Caco-2 (cell line): ENCODE measurements around the gene GPALPP1. TPM values are rescaled to one million over a fixed set of nuclear protein-coding genes. Genes with fewer than 3 reads are reported as not detected.

Source experiments
- BruUV-seq: library from RNA; stranded (reverse); fragments of 400-500 nt; replicated peaks from 2 replicates; lab custom pipeline; 2021; lab: Mats Ljungman, UMichigan
- CTCF ChIA-PET: fragments of 300-600 bp; sonication (Branson Sonifier 250); formaldehyde crosslinking; loops from one replicate; lab custom pipeline; 2022; ENCODE audit warnings: antibody characterized with exemption; lab: Charles Lee
- POLR2A ChIA-PET: fragments of 300-600 bp; sonication (Branson Sonifier 250); formaldehyde crosslinking; loops from one replicate; lab custom pipeline; 2022; ENCODE audit warnings: antibody characterized with exemption; lab: Charles Lee
- DNase-seq, 2 experiments: peaks; one replicate each; pipeline versions ENCODE4 v3.0.0 to v3.0.0-alpha.2; 2020 to 2022
- H3K27me3 ChIP-seq: replicated peaks from 2 replicates; pipeline ENCODE4 v1.6.0; 2011; ENCODE audit warnings: low read length; ENCODE audit not compliant: control insufficient read depth, insufficient read depth
- H3K36me3 ChIP-seq: 2 replicates; pipeline ENCODE4 v1.5.1; 2011; ENCODE audit warnings: low read length; ENCODE audit not compliant: control insufficient read depth, insufficient read depth
- H3K4me1 ChIP-seq: fragments of 250-450 bp; sonication (Bioruptor Pico); 2 replicates; pipeline ENCODE4 v1.5.1; 2020; ENCODE audit warnings: mild to moderate bottlenecking
- H3K4me3 ChIP-seq: 2 replicates; pipeline ENCODE4 v1.5.1; 2011; ENCODE audit warnings: low read depth, mild to moderate bottlenecking, control low read depth, low read length
- H3K9me3 ChIP-seq: fragments of 250-450 bp; sonication (Bioruptor Pico); 2 replicates; pipeline ENCODE4 v1.5.1; 2020; ENCODE audit warnings: mild to moderate bottlenecking, moderate library complexity
- H3K27ac Mint-ChIP-seq: one replicate; pipeline ENCODE4 v1.8.0; 2022; ENCODE audit warnings: mixed read lengths; ENCODE audit not compliant: unreplicated experiment
- H3K27me3 Mint-ChIP-seq: one replicate; pipeline ENCODE4 v1.8.0; 2022; ENCODE audit warnings: mixed read lengths; ENCODE audit not compliant: insufficient read depth, unreplicated experiment
- H3K36me3 Mint-ChIP-seq: one replicate; pipeline ENCODE4 v1.8.0; 2022; ENCODE audit warnings: mild to moderate bottlenecking, mixed read lengths; ENCODE audit not compliant: insufficient read depth, unreplicated experiment
- H3K4me1 Mint-ChIP-seq: one replicate; pipeline ENCODE4 v1.8.0; 2022; ENCODE audit warnings: low read depth, mixed read lengths; ENCODE audit not compliant: unreplicated experiment
- H3K4me3 Mint-ChIP-seq: one replicate; pipeline ENCODE4 v1.8.0; 2022; ENCODE audit warnings: mild to moderate bottlenecking, moderate library complexity, mixed read lengths; ENCODE audit not compliant: unreplicated experiment
- H3K9me3 Mint-ChIP-seq: one replicate; pipeline ENCODE4 v1.8.0; 2022; ENCODE audit warnings: mixed read lengths; ENCODE audit not compliant: unreplicated experiment
- CTCF ChIP-seq, 2 experiments: fragments of 200-600 bp in 1 of 2; IDR thresholded peaks; 1 replicate in 1 of 2; 2 replicates in 1 of 2; pipeline versions ENCODE4 v1.5.1 to v1.8.0; 2011 to 2022; ENCODE audit warnings: antibody characterized with exemption in 1 of 2, control low read depth in 1 of 2, inconsistent platforms in 1 of 2, low read depth in 1 of 2, low read length in 1 of 2, mild to moderate bottlenecking in 1 of 2, moderate library complexity in 1 of 2; ENCODE audit not compliant: insufficient read depth in 1 of 2, severe bottlenecking in 1 of 2, unreplicated experiment in 1 of 2
- intact Hi-C: fragments of 100-400 bp; cut with micrococcal nuclease; formaldehyde crosslinking; loops from one replicate; pipeline ENCODE4 v1.10.0; 2022; ENCODE audit not compliant: unreplicated experiment
- total RNA-seq: library from RNA; stranded (reverse); gene quantifications from 2 replicates; pipeline ENCODE4 v1.2.3, GENCODE V29; 2022

GPALPP1 gene
- total RNA-seq, 1 experiment from 2014 or later = 36.2 TPM

GRCh38 chr13:45024847-45025246, 35.5 kb downstream of the GPALPP1 start:
- ChIA-PET CTCF (no interaction called here), POLR2A (no interaction called here)
- no peaks in the 10 kb centered on the region for H3K36me3 ChIP-seq
- H3K4me3 Mint-ChIP-seq = no peak overlapping the region
- no peaks in the 10 kb centered on the region for H3K9me3 Mint-ChIP-seq
- H3K4me1 Mint-ChIP-seq = no peaks in the 10 kb centered on the region
- no peaks in the 10 kb centered on the region for H3K27me3 Mint-ChIP-seq
- no peak overlapping the region for H3K27ac Mint-ChIP-seq
- no peak for DNase-seq
- H3K9me3 ChIP-seq = 0 out of 2 replicates have a peak, but pooled peaks cover 4% of the 10 kb centered on the region
- intact Hi-C loops = no loop called here
- peaks cover 29% of the 10 kb centered on the region for H3K36me3 Mint-ChIP-seq
- TF ChIP-seq CTCF (IDR thresholded peaks at IDR 0.05; ENCODE audit: insufficient read depth in 1 of 2, low read depth in 1 of 2, low read length in 1 of 2, severe bottlenecking in 1 of 2, unreplicated experiment in 1 of 2) = no peak
- no peaks in the 10 kb centered on the region for H3K27me3 ChIP-seq
- H3K4me3 ChIP-seq = no peak overlapping the region
- BruUV-seq = no TSS peak
- H3K4me1 ChIP-seq = no peaks in the 10 kb centered on the region

- BruUV-seq = no TSS peak
- no peaks in the 10 kb centered on the region for H3K9me3 Mint-ChIP-seq
- intact Hi-C loops = no loop called here
- H3K27me3 ChIP-seq = no peaks in the 10 kb centered on the region
- no peak for DNase-seq
- peaks cover 16% of the 10 kb centered on the region for H3K36me3 Mint-ChIP-seq
- peaks cover 21% of the 10 kb centered on the region for H3K4me1 ChIP-seq
- POLR2A ChIA-PET = no interaction called here
- no peaks in the 10 kb centered on the region for H3K36me3 ChIP-seq
- no peaks in the 10 kb centered on the region for H3K27me3 Mint-ChIP-seq
- no peak overlapping the region for H3K27ac Mint-ChIP-seq
- peaks cover 18% of the 10 kb centered on the region for H3K4me1 Mint-ChIP-seq
- CTCF ChIA-PET = interaction anchor here (1.0 kb wide), 1 partner anchor 12 kb away, joined by 4 read pairs; no protein-coding TSS in a partner anchor
- no peak for TF ChIP-seq CTCF (IDR thresholded peaks at IDR 0.05; ENCODE audit: insufficient read depth in 1 of 2, low read depth in 1 of 2, low read length in 1 of 2, severe bottlenecking in 1 of 2, unreplicated experiment in 1 of 2)
- no peaks in the 10 kb centered on the region for H3K9me3 ChIP-seq
- no peak overlapping the region for H3K4me3 Mint-ChIP-seq
- no peak overlapping the region for H3K4me3 ChIP-seq
Measured at GRCh38 chr13:45034342-45034741, 45.0 kb downstream of the GPALPP1 start.

- Histone ChIP-seq H3K4me3 (no peak overlapping the region), H3K9me3 (no peaks in the 10 kb centered on the region), H3K4me1 (peaks cover 28% of the 10 kb centered on the region), H3K36me3 (no peaks in the 10 kb centered on the region), H3K27me3 (no peaks in the 10 kb centered on the region)
- Mint-ChIP-seq H3K4me3 (no peak overlapping the region), H3K4me1 (peaks cover 18% of the 10 kb centered on the region), H3K36me3 (peaks cover 16% of the 10 kb centered on the region), H3K9me3 (no peaks in the 10 kb centered on the region), H3K27ac (peak overlapping the region; percentile 78), H3K27me3 (no peaks in the 10 kb centered on the region)
- POLR2A ChIA-PET = no interaction called here
- DNase-seq = peak; percentile 55 to 67
- BruUV-seq = no TSS peak
- CTCF ChIA-PET = no interaction called here
- intact Hi-C loops = no loop called here
- TF ChIP-seq CTCF (IDR thresholded peaks at IDR 0.05; ENCODE audit: insufficient read depth in 1 of 2, low read depth in 1 of 2, low read length in 1 of 2, severe bottlenecking in 1 of 2, unreplicated experiment in 1 of 2) = no peak
Measured at GRCh38 chr13:45036206-45036605, 46.9 kb downstream of the GPALPP1 start.
